ENCODE results near the gene CNIH1.

- TF ChIP-seq CTCF (IDR thresholded peaks at IDR 0.05) (no peak), POLR2A (IDR thresholded peaks at IDR 0.05) (no peak)
Observed at GRCh38 chr14:54392131-54392859, 48.9 kb downstream of the CNIH1 start.
